Naive thymus-derived CD4-positive, alpha-beta T cell (primary cell): ENCODE data around the gene RBMS1. TPM values are rescaled to one million over a fixed set of nuclear protein-coding genes. Genes with fewer than 3 reads are reported as not detected.

Experiments used
- ATAC-seq: fragments of 150-1000 bp; cut with Tn5 transposase; 2 replicates; pipeline ENCODE4 v1.10.0; 2021; ENCODE audit warnings: mild to moderate bottlenecking, moderate library complexity
- CTCF ChIA-PET: fragments of 350-600 bp; sonication (Branson Sonifier 250); formaldehyde crosslinking; loops from one replicate; lab custom pipeline; 2021; ENCODE audit warnings: antibody characterized with exemption; lab: Charles Lee
- POLR2A ChIA-PET: fragments of 350-600 bp; sonication (Branson Sonifier 250); formaldehyde crosslinking; loops from one replicate; lab custom pipeline; 2021; ENCODE audit warnings: antibody characterized with exemption, inconsistent platforms; lab: Charles Lee
- DNase-seq, 9 donors: peaks; one replicate each; pipeline versions ENCODE4 v3.0.0 to v3.0.0-alpha.2; 2020 to 2022; ENCODE audit warnings: mixed read lengths in 1 of 9
- H3K27ac ChIP-seq: one replicate; pipeline ENCODE4 v1.7.0; 2013; ENCODE audit warnings: mild to moderate bottlenecking, low read depth, low read length, moderate library complexity
- H3K27me3 ChIP-seq, 2 donors: one replicate each; pipeline ENCODE4 v1.7.0; 2013; ENCODE audit warnings: low read length in 2 of 2, mild to moderate bottlenecking in 2 of 2, moderate library complexity in 2 of 2; ENCODE audit not compliant: control insufficient read depth in 2 of 2, insufficient read depth in 2 of 2
- H3K36me3 ChIP-seq, 3 experiments: 1 replicate in 2 of 3; 2 replicates in 1 of 3; pipeline ENCODE4 v1.7.0; 2013; ENCODE audit warnings: low read length in 3 of 3, mild to moderate bottlenecking in 3 of 3, moderate library complexity in 1 of 3; ENCODE audit not compliant: insufficient read depth in 3 of 3, control insufficient read depth in 2 of 3
- H3K4me1 ChIP-seq, 2 donors: one replicate each; pipeline ENCODE4 v1.7.0; 2013; ENCODE audit warnings: low read length in 2 of 2, mild to moderate bottlenecking in 2 of 2, moderate library complexity in 1 of 2; ENCODE audit not compliant: control insufficient read depth in 2 of 2, insufficient read depth in 2 of 2
- H3K4me3 ChIP-seq: 2 replicates; pipeline ENCODE4 v1.7.0; 2013; ENCODE audit warnings: mild to moderate bottlenecking, low read length
- H3K9me3 ChIP-seq, 3 experiments: 1 replicate in 2 of 3; 2 replicates in 1 of 3; pipeline ENCODE4 v1.7.0; 2013; ENCODE audit warnings: low read length in 3 of 3; ENCODE audit not compliant: control insufficient read depth in 2 of 3
- H3K27ac Mint-ChIP-seq, 9 donors: one replicate each; pipeline ENCODE4 v1.8.0; 2020 to 2022; ENCODE audit warnings: mixed read lengths in 9 of 9, mild to moderate bottlenecking in 8 of 9, moderate library complexity in 5 of 9, inconsistent platforms in 2 of 9
- H3K27me3 Mint-ChIP-seq, 5 donors: one replicate each; pipeline ENCODE4 v1.8.0; 2021 to 2022; ENCODE audit warnings: mixed read lengths in 5 of 5, mild to moderate bottlenecking in 1 of 5
- H3K36me3 Mint-ChIP-seq, 5 donors: one replicate each; pipeline ENCODE4 v1.8.0; 2020 to 2022; ENCODE audit warnings: mixed read lengths in 5 of 5, mild to moderate bottlenecking in 3 of 5, inconsistent platforms in 1 of 5
- H3K4me1 Mint-ChIP-seq, 7 donors: one replicate each; pipeline ENCODE4 v1.8.0; 2020 to 2022; ENCODE audit warnings: mixed read lengths in 7 of 7, mild to moderate bottlenecking in 3 of 7, inconsistent platforms in 1 of 7
- H3K4me3 Mint-ChIP-seq, 10 donors: one replicate each; pipeline ENCODE4 v1.8.0; 2020 to 2022; ENCODE audit warnings: mild to moderate bottlenecking in 10 of 10, mixed read lengths in 10 of 10, moderate library complexity in 6 of 10, inconsistent platforms in 2 of 10
- H3K9me3 Mint-ChIP-seq, 11 donors: one replicate each; pipeline ENCODE4 v1.8.0; 2020 to 2022; ENCODE audit warnings: mixed read lengths in 11 of 11, mild to moderate bottlenecking in 4 of 11, inconsistent platforms in 1 of 11, moderate library complexity in 1 of 11
- intact Hi-C, 2 donors: fragments of 100-400 bp; cut with micrococcal nuclease; formaldehyde crosslinking; loops; one replicate each; pipeline ENCODE4 v1.15.1; 2023
- polyA plus RNA-seq, 2 donors: library from polyadenylated mRNA; unstranded; fragments of 300-500 nt; fragmentation: Illumina TruSeq; gene quantifications; one replicate each; pipeline ENCODE4 v1.2.3, GENCODE V29; 2021
- total RNA-seq, 6 experiments: library from RNA in 5 of 6; stranded (reverse) in 5 of 6; gene quantifications; 1 replicate in 5 of 6; 2 replicates in 1 of 6; pipeline ENCODE4 v1.2.3 and lab custom pipeline; 2021 to 2026

Gene RBMS1
- total and polyA plus RNA-seq, 7 experiments from 2014 or later: 74.4 to 137 (median 119) TPM

- peak overlapping the region in 6 of 10 donors; percentile 22 to 61 (median 38) for H3K4me3 Mint-ChIP-seq
- POLR2A ChIA-PET: interaction anchor here (0.7 kb wide), 1 partner anchor 100 kb away, joined by 3 read pairs; no protein-coding TSS in a partner anchor
- H3K4me3 ChIP-seq: no peak overlapping the region
- no peak for DNase-seq
- no peak overlapping the region for H3K27ac ChIP-seq
- no peaks in the 10 kb centered on the region for H3K27me3 ChIP-seq
- ATAC-seq: peak; percentile 26
- peak overlapping the region in 7 of 9 donors; percentile 16 to 82 (median 47) for H3K27ac Mint-ChIP-seq
- CTCF ChIA-PET: no interaction called here
- H3K9me3 Mint-ChIP-seq: no peaks in the 10 kb centered on the region
- intact Hi-C loops: loop anchor here in 1 of 2 donors (1.0 kb wide), 1 partner anchor 8 kb away; no protein-coding TSS in a partner anchor
- no peaks in the 10 kb centered on the region for H3K27me3 Mint-ChIP-seq
- peaks cover 65 to 75% of the 10 kb centered on the region in 2 donors for H3K4me1 ChIP-seq
- peaks cover 0 to 93% (median 73%) of the 10 kb centered on the region in 7 donors for H3K4me1 Mint-ChIP-seq
- H3K36me3 Mint-ChIP-seq: peaks cover 4 to 16% (median 6%) of the 10 kb centered on the region in 5 donors
- H3K36me3 ChIP-seq: no peaks in the 10 kb centered on the region
- H3K9me3 ChIP-seq: no peaks in the 10 kb centered on the region
Measured at GRCh38 chr2:160390544-160391455, 102.8 kb downstream of the RBMS1 start.

- Mint-ChIP-seq H3K4me3 (peak overlapping the region in 9 of 10 donors; percentile 24 to 61 (median 49)), H3K27ac (peak overlapping the region in 7 of 9 donors; percentile 2 to 82 (median 55)), H3K9me3 (no peaks in the 10 kb centered on the region), H3K36me3 (peaks cover 4 to 15% (median 4%) of the 10 kb centered on the region in 5 donors), H3K27me3 (no peaks in the 10 kb centered on the region), H3K4me1 (peaks cover 0 to 95% (median 78%) of the 10 kb centered on the region in 7 donors)
- no peaks in the 10 kb centered on the region for H3K9me3 ChIP-seq
- POLR2A ChIA-PET: interaction anchor here (0.5 to 0.7 kb wide), 2 partner anchors 9 to 101 kb away, joined by 3 read pairs; no protein-coding TSS in a partner anchor
- no peak for DNase-seq
- intact Hi-C loops: loop anchor here (1.0 to 2.0 kb wide), 2 partner anchors 8 to 17 kb away; no protein-coding TSS in a partner anchor
- no peak for ATAC-seq
- H3K36me3 ChIP-seq: no peaks in the 10 kb centered on the region
- H3K27me3 ChIP-seq: no peaks in the 10 kb centered on the region
- no peak overlapping the region for H3K4me3 ChIP-seq
- peaks cover 66 to 73% of the 10 kb centered on the region in 2 donors for H3K4me1 ChIP-seq
- CTCF ChIA-PET: no interaction called here
- no peak overlapping the region for H3K27ac ChIP-seq
Measured at GRCh38 chr2:160389875-160390274, 103.7 kb downstream of the RBMS1 start.

GRCh38 chr2:160388464-160389263 lies 104.9 kb downstream of the RBMS1 start:
- H3K4me1 ChIP-seq: peaks cover 54 to 63% of the 10 kb centered on the region in 2 donors
- H3K9me3 Mint-ChIP-seq: no peaks in the 10 kb centered on the region
- CTCF ChIA-PET: no interaction called here
- H3K4me3 ChIP-seq: no peak overlapping the region
- peak overlapping the region; percentile 60 to 78 (median 74) for H3K4me3 Mint-ChIP-seq
- no peaks in the 10 kb centered on the region for H3K9me3 ChIP-seq
- H3K36me3 Mint-ChIP-seq: peaks cover 4 to 14% (median 4%) of the 10 kb centered on the region in 5 donors
- no peaks in the 10 kb centered on the region for H3K36me3 ChIP-seq
- intact Hi-C loops: loop anchor here (1.0 to 2.0 kb wide), 2 partner anchors 9 to 18 kb away; no protein-coding TSS in a partner anchor
- ATAC-seq (peak; percentile 79), DNase-seq (peak; percentile 17 to 57 (median 45))
- POLR2A ChIA-PET: interaction anchor here (0.9 kb wide), 1 partner anchor 18 kb away, joined by 4 read pairs; no protein-coding TSS in a partner anchor
- peaks cover 2 to 96% (median 72%) of the 10 kb centered on the region in 7 donors for H3K4me1 Mint-ChIP-seq
- H3K27me3 ChIP-seq: no peaks in the 10 kb centered on the region
- peak overlapping the region; percentile 53 to 93 (median 81) for H3K27ac Mint-ChIP-seq
- H3K27ac ChIP-seq: no peak overlapping the region
- no peaks in the 10 kb centered on the region for H3K27me3 Mint-ChIP-seq

GRCh38 chr2:160387558-160388262 lies 105.9 kb downstream of the RBMS1 start:
- intact Hi-C loops: loop anchor here (1.0 to 2.0 kb wide), 2 partner anchors 8 to 19 kb away; no protein-coding TSS in a partner anchor
- DNase-seq: no peak
- Mint-ChIP-seq H3K4me3 (peak overlapping the region; percentile 60 to 78 (median 74)), H3K36me3 (peaks cover 4 to 14% (median 4%) of the 10 kb centered on the region in 5 donors), H3K27me3 (no peaks in the 10 kb centered on the region), H3K9me3 (no peaks in the 10 kb centered on the region), H3K27ac (peak overlapping the region; percentile 53 to 89 (median 81)), H3K4me1 (peaks cover 11 to 96% (median 66%) of the 10 kb centered on the region in 7 donors)
- no peaks in the 10 kb centered on the region for H3K27me3 ChIP-seq
- H3K9me3 ChIP-seq: no peaks in the 10 kb centered on the region
- H3K27ac ChIP-seq: no peak overlapping the region
- ATAC-seq: peak; percentile 21
- ChIA-PET POLR2A (interaction anchor here (0.5 to 0.9 kb wide), 6 partner anchors 10 to 183 kb away, joined by 3 to 5 read pairs (median 4); no protein-coding TSS in a partner anchor), CTCF (interaction anchor here (0.6 to 1.4 kb wide), 4 partner anchors 12 to 101 kb away, joined by 3 to 4 read pairs (median 4); no protein-coding TSS in a partner anchor)
- H3K4me1 ChIP-seq: peaks cover 50 to 53% of the 10 kb centered on the region in 2 donors
- no peak overlapping the region for H3K4me3 ChIP-seq
- H3K36me3 ChIP-seq: no peaks in the 10 kb centered on the region

- peak overlapping the region in 3 of 10 donors; percentile 0 to 20 (median 10) for H3K4me3 Mint-ChIP-seq
- no peak overlapping the region for H3K27ac ChIP-seq
- no peaks in the 10 kb centered on the region for H3K9me3 ChIP-seq
- no peaks in the 10 kb centered on the region for H3K27me3 ChIP-seq
- H3K4me1 ChIP-seq: peaks cover 47 to 63% of the 10 kb centered on the region in 2 donors
- peaks cover 0 to 6% (median 0%) of the 10 kb centered on the region in 5 donors for H3K36me3 Mint-ChIP-seq
- no peaks in the 10 kb centered on the region for H3K9me3 Mint-ChIP-seq
- ATAC-seq (no peak), DNase-seq (no peak)
- ChIA-PET POLR2A (interaction anchor here (1.1 to 1.2 kb wide), 2 partner anchors 8 to 22 kb away, joined by 3 to 4 read pairs; no protein-coding TSS in a partner anchor), CTCF (no interaction called here)
- H3K4me3 ChIP-seq: no peak overlapping the region
- no peaks in the 10 kb centered on the region for H3K27me3 Mint-ChIP-seq
- peak overlapping the region in 7 of 9 donors; percentile 1 to 93 (median 70) for H3K27ac Mint-ChIP-seq
- intact Hi-C loops: no loop called here
- no peaks in the 10 kb centered on the region for H3K36me3 ChIP-seq
- H3K4me1 Mint-ChIP-seq: peaks cover 40 to 97% (median 72%) of the 10 kb centered on the region in 7 donors
Measured at GRCh38 chr2:160384791-160385190, 108.8 kb downstream of the RBMS1 start.
